ENCODE results near the gene KLK8. TPM values are rescaled to one million over a fixed set of nuclear protein-coding genes. Genes with fewer than 3 reads are reported as not detected.
A peak's percentile ranks its signal among the peaks of the same experiment; 100 is the strongest.

The KLK8 gene
- total RNA-seq, 2 donors from 2014 or later = 1.1 TPM; not detected in 1

GRCh38 chr19:50982186-50982585, 19.2 kb downstream of the KLK8 start:
- Histone ChIP-seq H3K27ac (ENCODE audit: low read depth, low read length) (no peak overlapping the region), H3K4me1 (ENCODE audit: control insufficient read depth, insufficient read depth, low read length) (no peaks in the 10 kb centered on the region), H3K9me3 (ENCODE audit: control insufficient read depth, low read length) (no peaks in the 10 kb centered on the region), H3K36me3 (ENCODE audit: control insufficient read depth, insufficient read depth, low read length) (no peaks in the 10 kb centered on the region), H3K9ac (ENCODE audit: extremely low read depth, low read length, poor library complexity, severe bottlenecking) (no peak overlapping the region), H3K4me3 (ENCODE audit: low read length) (no peak overlapping the region), H3K27me3 (ENCODE audit: control insufficient read depth, insufficient read depth, low read length, poor library complexity, severe bottlenecking) (peaks cover 12% of the 10 kb centered on the region)
- Mint-ChIP-seq H3K27me3 (ENCODE audit: insufficient read depth) (peaks cover 63% of the 10 kb centered on the region), H3K9me3 (peaks cover 4% of the 10 kb centered on the region), H3K4me3 (no peak overlapping the region), H3K27ac (no peak overlapping the region), H3K4me1 (no peaks in the 10 kb centered on the region), H3K36me3 (ENCODE audit: low read depth) (no peaks in the 10 kb centered on the region)
- TF ChIP-seq CTCF (conservative IDR thresholded peaks at IDR 0.05) = no peak
- WGBS, 2 experiments (ENCODE audit: insufficient coverage in 1 of 2, insufficient read length in 1 of 2) = 91% methylated on average over 4 of the region's 4 CpGs; no CpG with 5 or more reads in 1 of the 2 experiments
- DNase-seq = peak; percentile 52

GRCh38 chr19:50981587-50982146, 19.7 kb downstream of the KLK8 start:
- no peak for TF ChIP-seq CTCF (conservative IDR thresholded peaks at IDR 0.05)
- Histone ChIP-seq H3K27ac (ENCODE audit: low read depth, low read length) (no peak overlapping the region), H3K4me3 (ENCODE audit: low read length) (no peak overlapping the region), H3K9ac (ENCODE audit: extremely low read depth, low read length, poor library complexity, severe bottlenecking) (no peak overlapping the region), H3K27me3 (ENCODE audit: control insufficient read depth, insufficient read depth, low read length, poor library complexity, severe bottlenecking) (peaks cover 10% of the 10 kb centered on the region), H3K4me1 (ENCODE audit: control insufficient read depth, insufficient read depth, low read length) (no peaks in the 10 kb centered on the region), H3K9me3 (ENCODE audit: control insufficient read depth, low read length) (no peaks in the 10 kb centered on the region), H3K36me3 (ENCODE audit: control insufficient read depth, insufficient read depth, low read length) (no peaks in the 10 kb centered on the region)
- 70 to 74% methylated on average over 10 to 11 of the region's 11 CpGs for WGBS, 2 experiments (ENCODE audit: insufficient coverage in 1 of 2, insufficient read length in 1 of 2)
- Mint-ChIP-seq H3K9me3 (peaks cover 4% of the 10 kb centered on the region), H3K36me3 (ENCODE audit: low read depth) (no peaks in the 10 kb centered on the region), H3K27ac (no peak overlapping the region), H3K4me1 (no peaks in the 10 kb centered on the region), H3K27me3 (ENCODE audit: insufficient read depth) (peaks cover 61% of the 10 kb centered on the region), H3K4me3 (no peak overlapping the region)
- peak; percentile 46 for DNase-seq

- no peak for TF ChIP-seq CTCF (conservative IDR thresholded peaks at IDR 0.05)
- H3K36me3 ChIP-seq (ENCODE audit: control insufficient read depth, insufficient read depth, low read length) = no peaks in the 10 kb centered on the region
- no peaks in the 10 kb centered on the region for H3K4me1 Mint-ChIP-seq
- peaks cover 52% of the 10 kb centered on the region for H3K27me3 Mint-ChIP-seq (ENCODE audit: insufficient read depth)
- no peaks in the 10 kb centered on the region for H3K9me3 ChIP-seq (ENCODE audit: control insufficient read depth, low read length)
- H3K27ac Mint-ChIP-seq = no peak overlapping the region
- no peak overlapping the region for H3K4me3 ChIP-seq (ENCODE audit: low read length)
- H3K4me3 Mint-ChIP-seq = no peak overlapping the region
- no peaks in the 10 kb centered on the region for H3K4me1 ChIP-seq (ENCODE audit: control insufficient read depth, insufficient read depth, low read length)
- DNase-seq = peak; percentile 59
- H3K9ac ChIP-seq (ENCODE audit: extremely low read depth, low read length, poor library complexity, severe bottlenecking) = no peak overlapping the region
- WGBS, 2 experiments (ENCODE audit: insufficient coverage in 1 of 2, insufficient read length in 1 of 2) = 86 to 90% methylated on average over 12 to 13 of the region's 13 CpGs
- H3K36me3 Mint-ChIP-seq (ENCODE audit: low read depth) = no peaks in the 10 kb centered on the region
- peaks cover 10% of the 10 kb centered on the region for H3K27me3 ChIP-seq (ENCODE audit: control insufficient read depth, insufficient read depth, low read length, poor library complexity, severe bottlenecking)
- H3K9me3 Mint-ChIP-seq = peaks cover 3% of the 10 kb centered on the region
- H3K27ac ChIP-seq (ENCODE audit: low read depth, low read length) = no peak overlapping the region
These were observed 21.2 kb downstream of the KLK8 start for GRCh38 chr19:50980208-50980607.

All from endodermal cell (in vitro differentiated cells).